T-cell (primary cell): ENCODE measurements around the gene BAG3. TPM values are rescaled to one million over a fixed set of nuclear protein-coding genes. Genes with fewer than 3 reads are reported as not detected.

ENCODE experiments used
- ATAC-seq, 4 experiments: fragments of 200-7000 bp in 3 of 4; fragments of 150-1000 bp in 1 of 4; cut with Tn5 transposase; replicated peaks in 1 of 4; 1 replicate in 3 of 4; 2 replicates in 1 of 4; pipeline ENCODE4 v1.10.0; 2021; ENCODE audit warnings: moderate library complexity in 3 of 4, mild to moderate bottlenecking in 2 of 4, moderate number of reproducible peaks in 1 of 4
- CTCF ChIA-PET, 2 donors: fragments of 300-600 bp; sonication (Branson Sonifier 250); formaldehyde crosslinking; loops; one replicate each; lab custom pipeline; 2022; ENCODE audit warnings: antibody characterized with exemption in 2 of 2; lab: Charles Lee
- POLR2A ChIA-PET, 2 donors: fragments of 300-600 bp; sonication (Branson Sonifier 250); formaldehyde crosslinking; loops; one replicate each; lab custom pipeline; 2022; ENCODE audit warnings: antibody characterized with exemption in 2 of 2; lab: Charles Lee
- DNase-seq, 35 experiments: peaks; one replicate each; pipeline versions ENCODE4 v3.0.0 to v3.0.0-alpha.2; 2013 to 2023
- H3K27ac ChIP-seq: one replicate; pipeline ENCODE4 v1.5.1; 2013; ENCODE audit warnings: low read length
- H3K27me3 ChIP-seq, 2 experiments: replicated peaks in 1 of 2; 1 replicate in 1 of 2; 2 replicates in 1 of 2; pipeline versions ENCODE4 v1.6.1 to v1.7.0; 2013; ENCODE audit warnings: low read length in 1 of 2, mixed read lengths in 1 of 2; ENCODE audit not compliant: control insufficient read depth in 2 of 2, insufficient read depth in 2 of 2; ENCODE audit errors: extremely low read depth in 1 of 2
- H3K36me3 ChIP-seq, 2 donors: 1 replicate in 1 of 2; 2 replicates in 1 of 2; pipeline versions ENCODE4 v1.6.1 to v1.7.0; 2013; ENCODE audit warnings: low read length in 1 of 2; ENCODE audit not compliant: control insufficient read depth in 2 of 2, insufficient read depth in 1 of 2; ENCODE audit errors: extremely low read depth in 1 of 2
- H3K4me1 ChIP-seq, 2 experiments: 1 replicate in 1 of 2; 2 replicates in 1 of 2; pipeline versions ENCODE4 v1.6.1 to v1.7.0; 2013; ENCODE audit warnings: low read length in 2 of 2, mixed read lengths in 1 of 2; ENCODE audit not compliant: insufficient read depth in 2 of 2, control insufficient read depth in 1 of 2; ENCODE audit errors: extremely low read depth in 1 of 2
- H3K4me3 ChIP-seq, 2 donors: 1 replicate in 1 of 2; 2 replicates in 1 of 2; pipeline versions ENCODE4 v1.5.1 to v1.7.0; 2013; ENCODE audit warnings: mild to moderate bottlenecking in 2 of 2, low read length in 1 of 2, moderate library complexity in 1 of 2; ENCODE audit not compliant: control insufficient read depth in 1 of 2; ENCODE audit errors: extremely low read depth in 1 of 2
- H3K9me3 ChIP-seq: 2 replicates; pipeline ENCODE4 v1.7.0; 2013
- H3K27ac Mint-ChIP-seq, 2 donors: one replicate each; pipeline ENCODE4 v1.8.0; 2020 to 2021; ENCODE audit warnings: mild to moderate bottlenecking in 2 of 2, mixed read lengths in 2 of 2
- H3K27me3 Mint-ChIP-seq, 2 donors: one replicate each; pipeline ENCODE4 v1.8.0; 2021 to 2022; ENCODE audit warnings: mixed read lengths in 2 of 2
- H3K36me3 Mint-ChIP-seq: one replicate; pipeline ENCODE4 v1.8.0; 2021; ENCODE audit warnings: mixed read lengths
- H3K4me1 Mint-ChIP-seq, 3 donors: one replicate each; pipeline ENCODE4 v1.8.0; 2020 to 2022; ENCODE audit warnings: mixed read lengths in 3 of 3, mild to moderate bottlenecking in 1 of 3
- H3K4me3 Mint-ChIP-seq, 3 donors: one replicate each; pipeline ENCODE4 v1.8.0; 2020 to 2022; ENCODE audit warnings: mild to moderate bottlenecking in 3 of 3, mixed read lengths in 3 of 3, moderate library complexity in 3 of 3
- H3K9me3 Mint-ChIP-seq, 3 donors: one replicate each; pipeline ENCODE4 v1.8.0; 2020 to 2022; ENCODE audit warnings: mixed read lengths in 3 of 3
- whole genome bisulfite sequencing: methylation state at CpG from one replicate; pipeline ENCODE4 v1.1.5; 2013; ENCODE audit warnings: missing lambda C conversion rate; ENCODE audit not compliant: insufficient coverage; 5-methylcytosine and 5-hydroxymethylcytosine counted together
- total RNA-seq, 35 experiments: library from RNA in 6 of 35; stranded (reverse) in 6 of 35; fragments of 120-200 nt in 1 of 35; gene quantifications; one replicate each; pipeline versions ENCODE4 v1.2.1 to v1.2.4 and lab custom pipeline; 2013 to 2026

The BAG3 gene
- total RNA-seq = 10 to 100 TPM; 20.2 to 36.4 (median 23.7) TPM
- total RNA-seq (2013) = 7.8 TPM
- 18.3 to 67.8 (median 33.3) reads per million in 29 experiments for total RNA-seq (lab: John Stamatoyannopoulos, UW)

- peak; percentile 66 to 76 (median 75) for ATAC-seq
Observed at GRCh38 chr10:119650692-119651513, at the start of gene BAG3. Gene BAG3, plus strand, starts transcription at chr10:119651380. Its CDS starts 296 bp downstream, at chr10:119651676.

GRCh38 chr10:119602241-119603095 is 48.7 kb upstream of the BAG3 start:
- no peak overlapping the region for H3K27ac ChIP-seq
- H3K36me3 ChIP-seq = no peaks in the 10 kb centered on the region
- no peak overlapping the region for H3K4me3 ChIP-seq
- CTCF ChIA-PET = interaction anchor here (0.6 to 1.3 kb wide), 7 partner anchors 10 to 103 kb away, joined by 3 to 8 read pairs (median 3); no protein-coding TSS in a partner anchor
- Mint-ChIP-seq H3K9me3 (no peaks in the 10 kb centered on the region), H3K4me3 (no peak overlapping the region), H3K4me1 (peaks cover 5 to 12% (median 8%) of the 10 kb centered on the region in 3 donors), H3K27me3 (no peaks in the 10 kb centered on the region), H3K27ac (peak overlapping the region in 1 of 2 donors; percentile 8), H3K36me3 (no peaks in the 10 kb centered on the region)
- no peaks in the 10 kb centered on the region for H3K27me3 ChIP-seq
- DNase-seq (peak in 16 of 35 experiments; percentile 7 to 54 (median 14)), ATAC-seq (peak; percentile 48 to 71 (median 64))
- no peaks in the 10 kb centered on the region for H3K9me3 ChIP-seq
- peaks cover 4 to 5% of the 10 kb centered on the region in 2 experiments for H3K4me1 ChIP-seq
- WGBS = no CpG with 5 or more reads among the region's 2 CpGs
- POLR2A ChIA-PET = no interaction called here

More at GRCh38 chr10:119650692-119651513, at the start of gene BAG3:
- Mint-ChIP-seq H3K27ac (peak within 1 kb of the TSS; percentile 96 to 98), H3K9me3 (peaks cover 0 to 3% (median 0%) of the 10 kb centered on the region in 3 donors), H3K4me3 (peak within 1 kb of the TSS; percentile 97), H3K4me1 (peaks cover 43 to 44% (median 43%) of the 10 kb centered on the region in 3 donors), H3K36me3 (no peaks in the 10 kb centered on the region), H3K27me3 (no peaks in the 10 kb centered on the region)
- H3K27me3 ChIP-seq = peaks cover 0 to 3% of the 10 kb centered on the region in 2 experiments
- no peaks in the 10 kb centered on the region for H3K36me3 ChIP-seq
- H3K9me3 ChIP-seq = no peaks in the 10 kb centered on the region
- ChIA-PET POLR2A (interaction anchor here (0.6 kb wide), 2 partner anchors 63 to 247 kb away, joined by 3 read pairs; no protein-coding TSS in a partner anchor), CTCF (interaction anchor here (0.6 to 1.0 kb wide), 4 partner anchors 9 to 75 kb away, joined by 3 to 4 read pairs (median 4); partner anchors contain the start of gene INPP5F (in 1 of the 2))
- H3K4me1 ChIP-seq = peaks cover 25 to 26% of the 10 kb centered on the region in 2 experiments
- DNase-seq = peak; percentile 28 to 82 (median 62)
- peak within 1 kb of the TSS; percentile 84 to 90 for H3K4me3 ChIP-seq
- peak within 1 kb of the TSS; percentile 88 for H3K27ac ChIP-seq
- 1% methylated on average over 54 of the region's 60 CpGs for WGBS

- ChIA-PET POLR2A (no interaction called here), CTCF (interaction anchor here in 1 of 2 donors (0.6 kb wide), 1 partner anchor 257 kb away, joined by 13 read pairs; no protein-coding TSS in a partner anchor)
- Histone ChIP-seq H3K9me3 (no peaks in the 10 kb centered on the region), H3K4me3 (no peak overlapping the region), H3K27ac (no peak overlapping the region), H3K36me3 (no peaks in the 10 kb centered on the region), H3K27me3 (peaks cover 0 to 3% of the 10 kb centered on the region in 2 experiments), H3K4me1 (peaks cover 2 to 8% of the 10 kb centered on the region in 2 experiments)
- H3K4me1 Mint-ChIP-seq = peaks cover 5 to 13% (median 11%) of the 10 kb centered on the region in 3 donors
- peaks cover 0 to 2% of the 10 kb centered on the region in 2 donors for H3K27me3 Mint-ChIP-seq
- no peaks in the 10 kb centered on the region for H3K36me3 Mint-ChIP-seq
- H3K9me3 Mint-ChIP-seq = no peaks in the 10 kb centered on the region
- DNase-seq (no peak), ATAC-seq (no peak)
- no peak overlapping the region for H3K4me3 Mint-ChIP-seq
- H3K27ac Mint-ChIP-seq = no peak overlapping the region
Observed at GRCh38 chr10:119604468-119604867, 46.7 kb upstream of the BAG3 start.

- no peak overlapping the region for H3K27ac ChIP-seq
- Mint-ChIP-seq H3K36me3 (no peaks in the 10 kb centered on the region), H3K27ac (no peak overlapping the region), H3K27me3 (peaks cover 1 to 2% of the 10 kb centered on the region in 2 donors), H3K4me1 (peaks cover 5 to 11% (median 9%) of the 10 kb centered on the region in 3 donors), H3K9me3 (no peaks in the 10 kb centered on the region), H3K4me3 (peak overlapping the region in 2 of 3 donors; percentile 33 to 34)
- H3K4me3 ChIP-seq = no peak overlapping the region
- peak in 13 of 35 experiments; percentile 2 to 53 (median 13) for DNase-seq
- peaks cover 0 to 5% of the 10 kb centered on the region in 2 experiments for H3K27me3 ChIP-seq
- H3K4me1 ChIP-seq = peaks cover 0 to 8% of the 10 kb centered on the region in 2 experiments
- ATAC-seq = peak; percentile 63 to 77 (median 72)
- POLR2A ChIA-PET = interaction anchor here (0.6 to 1.0 kb wide), 2 partner anchors 66 to 264 kb away, joined by 3 to 6 read pairs; partner anchors contain the start of gene MCMBP (in 1 of the 2)
- CTCF ChIA-PET = interaction anchor here (0.6 to 1.5 kb wide), 4 partner anchors 68 to 251 kb away, joined by 3 read pairs; no protein-coding TSS in a partner anchor
- no peaks in the 10 kb centered on the region for H3K36me3 ChIP-seq
- H3K9me3 ChIP-seq = no peaks in the 10 kb centered on the region
- 38% methylated on average over 9 of the region's 15 CpGs for WGBS
Observed at GRCh38 chr10:119608316-119609155, 42.6 kb upstream of the BAG3 start.

GRCh38 chr10:119609516-119609915 is 41.7 kb upstream of the BAG3 start:
- CTCF ChIA-PET = interaction anchor here in 1 of 2 donors (0.7 kb wide), 1 partner anchor 881 kb away, joined by 4 read pairs; no protein-coding TSS in a partner anchor
- Mint-ChIP-seq H3K4me3 (no peak overlapping the region), H3K4me1 (peaks cover 5 to 11% (median 9%) of the 10 kb centered on the region in 3 donors), H3K27me3 (peaks cover 2 to 7% of the 10 kb centered on the region in 2 donors), H3K9me3 (no peaks in the 10 kb centered on the region), H3K36me3 (no peaks in the 10 kb centered on the region), H3K27ac (no peak overlapping the region)
- H3K27me3 ChIP-seq = peaks cover 0 to 5% of the 10 kb centered on the region in 2 experiments
- H3K36me3 ChIP-seq = no peaks in the 10 kb centered on the region
- POLR2A ChIA-PET = interaction anchor here (0.6 to 1.0 kb wide), 2 partner anchors 66 to 263 kb away, joined by 3 to 6 read pairs; partner anchors contain the start of gene MCMBP (in 1 of the 2)
- no peak overlapping the region for H3K4me3 ChIP-seq
- H3K4me1 ChIP-seq = peaks cover 0 to 8% of the 10 kb centered on the region in 2 experiments
- no CpG with 5 or more reads among the region's 4 CpGs for WGBS
- no peak for DNase-seq
- H3K27ac ChIP-seq = no peak overlapping the region
- no peak for ATAC-seq
- no peaks in the 10 kb centered on the region for H3K9me3 ChIP-seq
